Measurements from ENCODE around the gene DPYD. TPM values are rescaled to one million over a fixed set of nuclear protein-coding genes. Genes with fewer than 3 reads are reported as not detected.

Gene DPYD
- total RNA-seq, 1 experiment from 2014 or later: 8.1 TPM

DNA sequence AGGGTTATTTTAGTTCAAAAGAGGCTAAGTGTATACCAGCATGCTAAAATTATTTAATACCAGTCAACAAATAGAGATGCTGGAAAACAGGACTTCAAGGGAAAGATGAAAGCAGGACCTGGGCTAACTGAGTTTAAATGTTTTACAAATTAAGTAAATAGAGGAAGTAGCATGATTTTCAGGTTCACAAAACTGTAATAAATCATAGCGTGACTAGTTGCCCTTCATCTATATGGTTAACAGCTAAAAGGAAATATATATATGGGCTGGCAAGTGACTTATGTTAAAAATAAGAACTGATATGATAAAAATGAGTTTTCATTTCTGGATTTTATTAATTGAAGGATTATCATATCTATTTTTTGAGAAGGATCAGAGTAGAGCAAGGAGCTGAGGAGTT lies 25.6 kb downstream of the DPYD start:
- Histone ChIP-seq H3K4me1 (no peaks in the 10 kb centered on the region), H3K27ac (no peak overlapping the region), H3K4me3 (no peak overlapping the region), H3K27me3 (no peaks in the 10 kb centered on the region), H3K36me3 (no peaks in the 10 kb centered on the region), H3K9me3 (replicated peaks) (no peaks in the 10 kb centered on the region)
- DNase-seq: no peak

DNA sequence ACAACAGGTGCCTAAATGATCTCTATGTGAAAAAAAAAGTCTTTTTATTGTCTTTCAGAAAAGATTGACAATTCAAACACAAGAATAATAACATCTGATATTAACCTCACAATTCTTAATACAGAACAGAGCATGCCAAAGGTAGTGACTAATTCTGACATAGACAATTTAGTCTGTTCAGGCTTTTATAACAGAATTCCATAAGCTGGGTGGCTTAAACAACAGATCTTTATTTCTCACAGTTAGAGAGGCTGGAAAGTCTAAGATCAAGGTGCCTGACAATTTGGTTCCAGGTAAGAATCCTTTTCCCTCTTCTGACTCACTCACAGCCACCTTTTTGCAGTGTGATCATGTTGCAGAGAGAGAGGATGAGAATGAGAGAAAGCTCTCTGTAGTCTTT lies 27.0 kb downstream of the DPYD start:
- Histone ChIP-seq H3K9me3 (replicated peaks) (no peaks in the 10 kb centered on the region), H3K4me3 (no peak overlapping the region), H3K4me1 (no peaks in the 10 kb centered on the region), H3K27ac (no peak overlapping the region), H3K36me3 (no peaks in the 10 kb centered on the region), H3K27me3 (no peaks in the 10 kb centered on the region)
- no peak for DNase-seq

- no peaks in the 10 kb centered on the region for H3K4me1 ChIP-seq
- H3K4me3 ChIP-seq: no peak overlapping the region
- no peaks in the 10 kb centered on the region for H3K27me3 ChIP-seq
- H3K9me3 ChIP-seq (replicated peaks): no peaks in the 10 kb centered on the region
- no peak overlapping the region for H3K27ac ChIP-seq
- no peaks in the 10 kb centered on the region for H3K36me3 ChIP-seq
- DNase-seq: no peak
Observed at GRCh38 chr1:97886199-97886598, 34.6 kb downstream of the DPYD start.

DNA sequence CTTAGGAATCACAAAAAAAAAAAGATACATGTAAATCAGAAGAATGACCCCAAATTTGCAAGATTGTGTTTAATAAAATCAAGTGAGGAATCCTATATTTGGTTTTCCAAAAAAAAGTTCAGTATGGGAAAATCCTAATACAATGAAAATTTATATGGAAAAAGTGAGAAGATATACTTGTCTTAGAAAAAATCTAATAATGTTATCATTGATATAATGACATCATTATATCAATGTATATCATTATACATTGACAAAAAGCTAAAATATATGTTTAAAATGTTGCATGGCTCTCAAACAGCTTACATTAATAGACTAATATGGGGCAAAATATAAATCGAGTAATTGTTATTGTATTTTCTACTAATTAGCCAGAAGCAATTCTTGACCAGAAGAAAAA lies 37.0 kb downstream of the DPYD start:
- H3K36me3 ChIP-seq: no peaks in the 10 kb centered on the region
- H3K27ac ChIP-seq: no peak overlapping the region
- DNase-seq: no peak
- H3K9me3 ChIP-seq (replicated peaks): no peaks in the 10 kb centered on the region
- H3K4me3 ChIP-seq: no peak overlapping the region
- no peaks in the 10 kb centered on the region for H3K27me3 ChIP-seq
- peaks cover 21% of the 10 kb centered on the region for H3K4me1 ChIP-seq

DNA sequence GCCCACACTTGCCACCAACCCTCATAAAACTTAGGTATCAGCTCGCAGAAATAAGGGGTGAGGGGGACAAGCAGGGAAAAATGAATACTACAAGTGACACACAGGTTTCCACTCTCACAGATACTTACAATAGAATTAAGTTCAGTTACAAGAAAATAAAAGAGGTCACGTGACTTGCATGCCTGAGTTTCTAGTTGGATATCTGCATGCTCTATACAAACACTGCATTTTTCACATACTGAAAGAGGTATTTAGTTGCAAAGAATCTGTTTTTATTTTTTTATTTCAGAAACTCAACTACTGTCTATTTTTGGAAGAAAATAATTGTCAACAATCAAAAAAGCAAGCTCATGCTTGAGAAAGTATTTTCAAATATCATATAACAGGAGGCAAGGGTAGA lies 43.5 kb downstream of the DPYD start:
- H3K36me3 ChIP-seq: no peaks in the 10 kb centered on the region

DNA sequence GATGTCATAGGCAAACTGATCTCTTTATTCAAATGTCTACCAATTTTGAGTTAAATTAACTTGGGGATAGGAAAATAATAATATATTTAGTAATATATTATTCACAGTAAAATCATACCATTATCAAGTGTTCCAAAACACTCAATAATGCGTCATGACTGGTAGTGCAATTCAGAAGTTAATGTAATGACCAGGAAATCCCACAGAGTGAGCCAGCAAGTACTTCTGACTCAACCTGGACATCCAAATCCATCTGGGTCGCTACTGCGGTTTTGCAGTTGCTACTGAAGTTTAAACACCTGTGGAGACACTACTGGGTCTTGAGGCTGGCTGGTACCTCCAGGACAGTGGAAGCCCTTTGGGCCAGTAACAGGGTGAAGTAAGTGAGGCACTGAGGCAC lies 44.8 kb downstream of the DPYD start:
- peaks cover 19% of the 10 kb centered on the region for H3K4me1 ChIP-seq
- H3K27ac ChIP-seq: no peak overlapping the region
- H3K36me3 ChIP-seq: no peaks in the 10 kb centered on the region
- DNase-seq: no peak
- no peaks in the 10 kb centered on the region for H3K9me3 ChIP-seq (replicated peaks)
- no peak overlapping the region for H3K4me3 ChIP-seq
- H3K27me3 ChIP-seq: no peaks in the 10 kb centered on the region

More for the DNA sequence above, 43.5 kb downstream of the DPYD start:
- no peaks in the 10 kb centered on the region for H3K9me3 ChIP-seq (replicated peaks)
- DNase-seq: no peak
- H3K4me3 ChIP-seq: no peak overlapping the region
- peaks cover 21% of the 10 kb centered on the region for H3K4me1 ChIP-seq
- H3K27ac ChIP-seq: no peak overlapping the region
- no peaks in the 10 kb centered on the region for H3K27me3 ChIP-seq

- H3K4me1 ChIP-seq: no peaks in the 10 kb centered on the region
- no peak overlapping the region for H3K4me3 ChIP-seq
- H3K36me3 ChIP-seq: no peaks in the 10 kb centered on the region
- H3K27ac ChIP-seq: peak overlapping the region; percentile 8; the same call in 1 of the 2 replicates
- H3K27me3 ChIP-seq: no peaks in the 10 kb centered on the region
- DNase-seq: peak; percentile 4 to 49
- H3K9me3 ChIP-seq (replicated peaks): no peaks in the 10 kb centered on the region
Observed at GRCh38 chr1:97870589-97870988, 50.2 kb downstream of the DPYD start.

DNA sequence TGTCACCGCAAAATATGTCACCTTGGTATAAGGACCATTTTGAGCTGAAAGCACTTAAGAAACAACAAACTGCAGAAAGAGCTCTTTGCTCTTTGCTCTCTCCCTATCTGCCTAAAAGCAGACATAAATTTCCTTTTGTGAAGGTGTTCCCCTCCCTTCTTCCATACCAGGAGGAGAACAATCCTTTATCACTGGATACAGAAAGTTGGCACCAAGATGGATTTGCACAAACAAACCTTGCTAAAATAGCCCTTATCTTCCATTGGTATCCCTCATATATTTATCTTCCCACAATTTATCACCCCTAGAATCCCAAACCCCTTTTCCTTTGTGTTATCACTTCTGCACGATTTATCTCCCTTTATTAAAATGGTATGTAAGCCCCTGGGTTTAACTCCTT lies 51.4 kb downstream of the DPYD start:
- H3K36me3 ChIP-seq: no peaks in the 10 kb centered on the region
- no peak overlapping the region for H3K4me3 ChIP-seq
- no peak for DNase-seq
- no peak overlapping the region for H3K27ac ChIP-seq
- H3K9me3 ChIP-seq (replicated peaks): no peaks in the 10 kb centered on the region
- no peaks in the 10 kb centered on the region for H3K27me3 ChIP-seq
- no peaks in the 10 kb centered on the region for H3K4me1 ChIP-seq

DNA sequence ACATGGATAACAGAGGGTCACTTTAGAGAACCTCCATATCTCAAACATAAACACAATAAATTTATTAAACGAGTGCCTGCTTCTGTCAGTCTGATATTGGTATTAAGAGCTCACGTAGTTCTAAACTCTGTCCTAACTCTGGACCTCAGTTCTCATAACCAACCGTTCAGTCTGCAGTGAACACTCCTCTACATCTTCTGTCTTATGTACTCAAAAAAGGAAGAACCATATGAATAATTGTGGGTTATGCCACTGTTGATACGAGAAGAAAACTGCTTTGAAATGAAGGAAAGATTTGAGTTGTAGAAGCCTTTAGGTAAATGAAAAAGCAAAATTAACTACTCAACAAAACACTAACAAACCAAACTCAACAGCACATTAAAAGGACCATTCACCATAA lies 53.7 kb downstream of the DPYD start:
- Histone ChIP-seq H3K36me3 (no peaks in the 10 kb centered on the region), H3K9me3 (replicated peaks) (no peaks in the 10 kb centered on the region), H3K27ac (no peak overlapping the region), H3K4me1 (no peaks in the 10 kb centered on the region), H3K4me3 (no peak overlapping the region), H3K27me3 (no peaks in the 10 kb centered on the region)
- DNase-seq: no peak

- H3K27me3 ChIP-seq: no peaks in the 10 kb centered on the region
- DNase-seq: no peak
- no peak overlapping the region for H3K27ac ChIP-seq
- no peaks in the 10 kb centered on the region for H3K36me3 ChIP-seq
- H3K9me3 ChIP-seq (replicated peaks): no peaks in the 10 kb centered on the region
- H3K4me3 ChIP-seq: no peak overlapping the region
- H3K4me1 ChIP-seq: no peaks in the 10 kb centered on the region
Observed at GRCh38 chr1:97864615-97865014, 56.2 kb downstream of the DPYD start.

- H3K4me1 ChIP-seq: peaks cover 11% of the 10 kb centered on the region
Observed at GRCh38 chr1:97853221-97853620, 67.6 kb downstream of the DPYD start.

GRCh38 chr1:97849345-97850340 lies 71.2 kb downstream of the DPYD start:
- peaks cover 11% of the 10 kb centered on the region for H3K4me1 ChIP-seq
- no peaks in the 10 kb centered on the region for H3K36me3 ChIP-seq
- H3K27me3 ChIP-seq: no peaks in the 10 kb centered on the region
- H3K9me3 ChIP-seq (replicated peaks): no peaks in the 10 kb centered on the region
- no peak overlapping the region for H3K4me3 ChIP-seq
- H3K27ac ChIP-seq: peak overlapping the region; percentile 19; the same call in 1 of the 2 replicates
- DNase-seq: peak in 1 of 2 experiments; percentile 28

More at GRCh38 chr1:97853221-97853620, 67.6 kb downstream of the DPYD start:
- Histone ChIP-seq H3K27ac (no peak overlapping the region), H3K9me3 (replicated peaks) (no peaks in the 10 kb centered on the region), H3K36me3 (no peaks in the 10 kb centered on the region), H3K4me3 (no peak overlapping the region), H3K27me3 (no peaks in the 10 kb centered on the region)
- no peak for DNase-seq

DNA sequence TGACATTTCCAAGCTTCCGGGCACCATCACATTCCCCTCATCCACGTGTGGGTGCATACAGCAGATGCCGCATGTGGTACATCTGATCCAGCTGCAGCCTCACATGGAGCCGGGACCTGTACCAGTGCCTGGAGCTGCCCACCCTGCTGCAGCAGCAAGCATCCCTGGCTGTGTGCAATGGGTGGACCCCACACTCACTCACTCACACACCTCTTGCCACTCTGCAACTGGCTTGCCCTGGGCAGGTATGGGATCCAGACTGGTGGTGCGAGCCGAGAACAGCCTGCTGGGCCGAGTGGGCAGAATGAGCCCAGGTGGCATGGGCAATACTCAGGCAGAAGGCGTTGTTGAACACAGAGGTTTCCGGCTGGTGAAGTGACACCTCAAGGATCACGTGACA lies 75.0 kb downstream of the DPYD start:
- Histone ChIP-seq H3K27me3 (no peaks in the 10 kb centered on the region), H3K4me1 (peaks cover 11% of the 10 kb centered on the region), H3K9me3 (replicated peaks) (no peaks in the 10 kb centered on the region), H3K36me3 (no peaks in the 10 kb centered on the region), H3K27ac (no peak overlapping the region), H3K4me3 (no peak overlapping the region)
- DNase-seq: no peak

GRCh38 chr1:97844552-97845089 lies 76.2 kb downstream of the DPYD start:
- Histone ChIP-seq H3K27ac (no peak overlapping the region), H3K27me3 (no peaks in the 10 kb centered on the region), H3K4me3 (no peak overlapping the region), H3K4me1 (peaks cover 5% of the 10 kb centered on the region), H3K36me3 (no peaks in the 10 kb centered on the region), H3K9me3 (replicated peaks) (no peaks in the 10 kb centered on the region)
- DNase-seq: no peak

GRCh38 chr1:97841338-97841737 lies 79.5 kb downstream of the DPYD start:
- DNase-seq: no peak
- H3K27me3 ChIP-seq: no peaks in the 10 kb centered on the region
- H3K27ac ChIP-seq: no peak overlapping the region
- H3K4me1 ChIP-seq: no peaks in the 10 kb centered on the region
- H3K36me3 ChIP-seq: no peaks in the 10 kb centered on the region
- H3K9me3 ChIP-seq (replicated peaks): no peaks in the 10 kb centered on the region
- H3K4me3 ChIP-seq: no peak overlapping the region

Measured in SJCRH30 (cell line).